NCI-H187 (cell line): ENCODE data around the gene STAMBP.
"Not testable (repeated sequence)": the region's sequence is repeated elsewhere in the genome, so short reads cannot be mapped to it uniquely, and the experiment has no call there.

ENCODE experiments used
- DNase-seq, 2 experiments: peaks; one replicate each; lab custom pipeline; 2025; lab: John Stamatoyannopoulos, UW

The STAMBP gene

GRCh38 chr2:73887596-73888353 is 59.0 kb downstream of the STAMBP start:
- not testable (repeated sequence) for DNase-seq

- no peak for DNase-seq
Observed at GRCh38 chr2:73888388-73888787, 59.6 kb downstream of the STAMBP start.

GRCh38 chr2:73889206-73889605 is 60.4 kb downstream of the STAMBP start:
- DNase-seq = no peak

- DNase-seq = no peak
Observed at GRCh38 chr2:73890301-73891092, 61.7 kb downstream of the STAMBP start.

- no peak for DNase-seq
Observed at GRCh38 chr2:73891276-73891901, 62.6 kb downstream of the STAMBP start.

GRCh38 chr2:73892631-73893329 is 64.0 kb downstream of the STAMBP start, which contains the start of gene ACTG2:
TSS of gene ACTG2 (plus strand) at chr2:73893008. CDS start at chr2:73901312, 8,304 bp downstream.
- DNase-seq = no peak

- no peak for DNase-seq
Observed at GRCh38 chr2:73893764-73894474, 65.2 kb downstream of the STAMBP start.

- no peak for DNase-seq
Observed at GRCh38 chr2:73894475-73894850, 65.7 kb downstream of the STAMBP start.

GRCh38 chr2:73894877-73895276 is 66.1 kb downstream of the STAMBP start:
- no peak for DNase-seq

GRCh38 chr2:73895473-73895872 is 66.7 kb downstream of the STAMBP start:
- no peak for DNase-seq

- no peak for DNase-seq
Observed at GRCh38 chr2:73896362-73897239, 67.8 kb downstream of the STAMBP start.

- DNase-seq = no peak
Observed at GRCh38 chr2:73897240-73897583, 68.5 kb downstream of the STAMBP start.

- DNase-seq = no peak
Observed at GRCh38 chr2:73897934-73898333, 69.2 kb downstream of the STAMBP start.

- no peak for DNase-seq
Observed at GRCh38 chr2:73899801-73900336, 71.1 kb downstream of the STAMBP start.

- DNase-seq = no peak
Observed at GRCh38 chr2:73901143-73901542, 72.4 kb downstream of the STAMBP start.

- DNase-seq = no peak
Observed at GRCh38 chr2:73902284-73902683, 73.5 kb downstream of the STAMBP start.

GRCh38 chr2:73903313-73903712 is 74.6 kb downstream of the STAMBP start:
- no peak for DNase-seq

GRCh38 chr2:73903949-73904613 is 75.3 kb downstream of the STAMBP start:
- DNase-seq = not testable (repeated sequence)

- no peak for DNase-seq
Observed at GRCh38 chr2:73904952-73905351, 76.2 kb downstream of the STAMBP start.
